Common myeloid progenitor, CD34-positive (primary cell): ENCODE measurements around the gene PAPLN.

Source experiments
- CTCF ChIA-PET: fragments of 350-600 bp; sonication (Branson Sonifier 250); formaldehyde crosslinking; loops from one replicate; lab custom pipeline; 2021; ENCODE audit warnings: antibody characterized with exemption; lab: Charles Lee
- POLR2A ChIA-PET: fragments of 350-600 bp; sonication (Branson Sonifier 250); formaldehyde crosslinking; loops from one replicate; lab custom pipeline; 2021; ENCODE audit warnings: antibody characterized with exemption; lab: Charles Lee
- DNase-seq, 3 donors: peaks; one replicate each; pipeline versions ENCODE4 v3.0.0 to v3.0.0-alpha.2; 2013
- H3K27ac ChIP-seq, 2 experiments: 1 replicate in 1 of 2; 2 replicates in 1 of 2; pipeline ENCODE4 v1.7.0; 2013; ENCODE audit warnings: inconsistent platforms in 2 of 2, low read length in 2 of 2, mild to moderate bottlenecking in 2 of 2, low read depth in 1 of 2, moderate library complexity in 1 of 2; ENCODE audit not compliant: severe bottlenecking in 2 of 2, insufficient read depth in 1 of 2, poor library complexity in 1 of 2
- H3K27me3 ChIP-seq, 5 experiments: replicated peaks in 2 of 5; 1 replicate in 3 of 5; 2 replicates in 2 of 5; pipeline versions ENCODE4 v1.6.1 to v1.7.0; 2013; ENCODE audit warnings: low read length in 4 of 5, mild to moderate bottlenecking in 2 of 5, moderate library complexity in 2 of 5, inconsistent platforms in 1 of 5; ENCODE audit not compliant: insufficient read depth in 5 of 5, control insufficient read depth in 4 of 5
- H3K36me3 ChIP-seq, 4 experiments: 1 replicate in 2 of 4; 2 replicates in 2 of 4; pipeline versions ENCODE4 v1.6.1 to v1.7.0; 2013; ENCODE audit warnings: low read length in 3 of 4, control low read depth in 1 of 4, mild to moderate bottlenecking in 1 of 4; ENCODE audit not compliant: control insufficient read depth in 4 of 4, insufficient read depth in 4 of 4
- H3K4me1 ChIP-seq, 4 experiments: 1 replicate in 3 of 4; 2 replicates in 1 of 4; pipeline versions ENCODE4 v1.6.1 to v1.7.1; 2013; ENCODE audit warnings: low read length in 3 of 4, mild to moderate bottlenecking in 3 of 4, control low read depth in 1 of 4, inconsistent platforms in 1 of 4, moderate library complexity in 1 of 4; ENCODE audit not compliant: control insufficient read depth in 4 of 4, insufficient read depth in 4 of 4; ENCODE audit errors: control extremely low read depth in 1 of 4
- H3K4me3 ChIP-seq, 7 experiments: 1 replicate in 4 of 7; 2 replicates in 3 of 7; pipeline versions ENCODE4 v1.5.1 to v1.7.0; 2013; ENCODE audit warnings: mild to moderate bottlenecking in 7 of 7, low read length in 6 of 7, moderate library complexity in 6 of 7, inconsistent platforms in 2 of 7, low read depth in 2 of 7, control low read depth in 1 of 7; ENCODE audit not compliant: insufficient read depth in 4 of 7, control insufficient read depth in 1 of 7; ENCODE audit errors: extremely low read depth in 1 of 7
- H3K9me3 ChIP-seq, 5 experiments: 1 replicate in 4 of 5; 2 replicates in 1 of 5; pipeline versions ENCODE4 v1.6.1 to v1.7.1; 2013; ENCODE audit warnings: low read length in 4 of 5, mild to moderate bottlenecking in 2 of 5, inconsistent platforms in 1 of 5, low read depth in 1 of 5, moderate library complexity in 1 of 5; ENCODE audit not compliant: control insufficient read depth in 4 of 5, insufficient read depth in 2 of 5; ENCODE audit errors: control extremely low read depth in 1 of 5
- WGBS: methylation state at CpG from one replicate; pipeline ENCODE4 v1.1.5; 2013; ENCODE audit not compliant: insufficient coverage; 5-methylcytosine and 5-hydroxymethylcytosine counted together

The PAPLN gene

GRCh38 chr14:73273799-73274198, 36.5 kb downstream of the PAPLN start:
- no peak overlapping the region for H3K27ac ChIP-seq
- 100% methylated on average over 4 of the region's 4 CpGs for WGBS
- POLR2A ChIA-PET: no interaction called here
- peaks cover 0 to 12% (median 7%) of the 10 kb centered on the region in 4 experiments for H3K4me1 ChIP-seq
- CTCF ChIA-PET: interaction anchor here (1.0 to 1.4 kb wide), 2 partner anchors 9 to 198 kb away, joined by 3 to 4 read pairs; no protein-coding TSS in a partner anchor
- H3K27me3 ChIP-seq: no peaks in the 10 kb centered on the region
- DNase-seq: no peak
- H3K9me3 ChIP-seq: no peaks in the 10 kb centered on the region
- peaks cover 15 to 41% (median 26%) of the 10 kb centered on the region in 4 experiments for H3K36me3 ChIP-seq
- no peak overlapping the region for H3K4me3 ChIP-seq

- Histone ChIP-seq H3K27me3 (no peaks in the 10 kb centered on the region), H3K27ac (no peak overlapping the region), H3K4me1 (no peaks in the 10 kb centered on the region), H3K36me3 (peaks cover 26 to 58% (median 40%) of the 10 kb centered on the region in 4 experiments), H3K4me3 (no peak overlapping the region), H3K9me3 (no peaks in the 10 kb centered on the region)
- 98% methylated on average over 6 of the region's 7 CpGs for WGBS
- ChIA-PET CTCF (no interaction called here), POLR2A (no interaction called here)
- no peak for DNase-seq
Measured at GRCh38 chr14:73276836-73277235, 39.5 kb downstream of the PAPLN start.

GRCh38 chr14:73277376-73277775, 40.1 kb downstream of the PAPLN start:
- H3K27me3 ChIP-seq: no peaks in the 10 kb centered on the region
- CTCF ChIA-PET: no interaction called here
- WGBS: 100% methylated on average over 2 of the region's 2 CpGs
- no peak overlapping the region for H3K27ac ChIP-seq
- no peak for DNase-seq
- no peaks in the 10 kb centered on the region for H3K4me1 ChIP-seq
- no peak overlapping the region for H3K4me3 ChIP-seq
- POLR2A ChIA-PET: interaction anchor here (1.0 kb wide), 1 partner anchor 15 kb away, joined by 4 read pairs; no protein-coding TSS in a partner anchor
- H3K9me3 ChIP-seq: no peaks in the 10 kb centered on the region
- peaks cover 29 to 63% (median 44%) of the 10 kb centered on the region in 4 experiments for H3K36me3 ChIP-seq

- no peak for DNase-seq
- H3K4me3 ChIP-seq: no peak overlapping the region
- peaks cover 44 to 77% (median 51%) of the 10 kb centered on the region in 4 experiments for H3K36me3 ChIP-seq
- ChIA-PET POLR2A (no interaction called here), CTCF (interaction anchor here (1.5 kb wide), 1 partner anchor 14 kb away, joined by 5 read pairs; no protein-coding TSS in a partner anchor)
- 87% methylated on average over 4 of the region's 5 CpGs for WGBS
- no peaks in the 10 kb centered on the region for H3K27me3 ChIP-seq
- H3K4me1 ChIP-seq: no peaks in the 10 kb centered on the region
- H3K9me3 ChIP-seq: no peaks in the 10 kb centered on the region
- H3K27ac ChIP-seq: no peak overlapping the region
Measured at GRCh38 chr14:73280903-73281302, 43.6 kb downstream of the PAPLN start.

- no peak for DNase-seq
- ChIA-PET CTCF (interaction anchor here (0.9 kb wide), 1 partner anchor 189 kb away, joined by 3 read pairs; no protein-coding TSS in a partner anchor), POLR2A (no interaction called here)
- Histone ChIP-seq H3K27ac (no peak overlapping the region), H3K4me1 (no peaks in the 10 kb centered on the region), H3K9me3 (no peaks in the 10 kb centered on the region), H3K4me3 (no peak overlapping the region), H3K36me3 (peaks cover 33 to 66% (median 41%) of the 10 kb centered on the region in 4 experiments), H3K27me3 (no peaks in the 10 kb centered on the region)
- 96% methylated on average over 10 of the region's 12 CpGs for WGBS
Measured at GRCh38 chr14:73283608-73284379, 46.5 kb downstream of the PAPLN start.

- no peaks in the 10 kb centered on the region for H3K9me3 ChIP-seq
- DNase-seq: no peak
- no peaks in the 10 kb centered on the region for H3K4me1 ChIP-seq
- no peak overlapping the region for H3K4me3 ChIP-seq
- no peaks in the 10 kb centered on the region for H3K27me3 ChIP-seq
- ChIA-PET CTCF (interaction anchor here (1.3 kb wide), 1 partner anchor 113 kb away, joined by 4 read pairs; no protein-coding TSS in a partner anchor), POLR2A (no interaction called here)
- peaks cover 24 to 55% (median 33%) of the 10 kb centered on the region in 4 experiments for H3K36me3 ChIP-seq
- no peak overlapping the region for H3K27ac ChIP-seq
- WGBS: no CpG with 5 or more reads among the region's 1 CpG
Measured at GRCh38 chr14:73285979-73286378, 48.7 kb downstream of the PAPLN start.

- WGBS: no CpG with 5 or more reads among the region's 2 CpGs
- no peak overlapping the region for H3K27ac ChIP-seq
- H3K27me3 ChIP-seq: no peaks in the 10 kb centered on the region
- H3K36me3 ChIP-seq: peaks cover 24 to 51% (median 31%) of the 10 kb centered on the region in 4 experiments
- ChIA-PET CTCF (interaction anchor here (0.8 to 1.3 kb wide), 2 partner anchors 9 to 113 kb away, joined by 3 to 4 read pairs; no protein-coding TSS in a partner anchor), POLR2A (no interaction called here)
- no peak overlapping the region for H3K4me3 ChIP-seq
- no peak for DNase-seq
- H3K4me1 ChIP-seq: no peaks in the 10 kb centered on the region
- no peaks in the 10 kb centered on the region for H3K9me3 ChIP-seq
Measured at GRCh38 chr14:73286598-73286997, 49.3 kb downstream of the PAPLN start.
